Gastroesophageal sphincter (tissue), 3 donors: ENCODE data around the gene ZCWPW1.

ENCODE experiments used
- POLR2A ChIP-seq, 2 donors: fragments of 450-650 bp; IDR thresholded peaks; one replicate each; pipeline ENCODE4 v1.6.1; 2017; ENCODE audit warnings: antibody characterized with exemption in 2 of 2, mild to moderate bottlenecking in 2 of 2, moderate library complexity in 1 of 2
- POLR2AphosphoS5 ChIP-seq: sonication (generic); formaldehyde crosslinking; IDR thresholded peaks from one replicate; pipeline ENCODE4 v1.6.1; 2017; ENCODE audit warnings: antibody characterized with exemption
- TF ChIP-seq, protein P1 (sequence below), 4 experiments: fragments of 200-600 bp in 2 of 4; fragments of 450-650 bp in 2 of 4; sonication (generic) in 1 of 4; IDR thresholded peaks; one replicate each; pipeline ENCODE4 v1.5.1; 2017 to 2019; ENCODE audit warnings: antibody characterized with exemption in 4 of 4, mild to moderate bottlenecking in 2 of 4, moderate library complexity in 2 of 4

DNA sequence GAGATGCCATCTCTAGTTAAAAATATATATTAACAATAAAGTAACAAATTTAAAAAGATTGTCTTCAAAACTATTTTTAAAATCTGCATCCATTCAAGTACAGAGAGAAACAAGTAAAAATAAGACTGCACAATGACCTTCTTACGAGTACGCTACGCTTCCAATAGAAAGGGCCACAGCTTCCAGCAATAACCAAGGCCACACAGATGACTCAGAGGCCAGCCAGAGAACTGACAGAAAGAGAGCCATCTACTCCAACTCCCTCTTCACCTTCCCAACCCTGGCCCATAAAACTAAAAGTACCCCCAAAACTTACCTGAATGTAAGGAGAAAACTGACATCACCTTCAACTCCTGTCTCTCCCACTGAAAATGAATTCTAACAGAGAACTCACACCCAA, 28.5 kb downstream of the ZCWPW1 start:
- TF ChIP-seq POLR2AphosphoS5: no peak
- TF ChIP-seq, protein P1, sequence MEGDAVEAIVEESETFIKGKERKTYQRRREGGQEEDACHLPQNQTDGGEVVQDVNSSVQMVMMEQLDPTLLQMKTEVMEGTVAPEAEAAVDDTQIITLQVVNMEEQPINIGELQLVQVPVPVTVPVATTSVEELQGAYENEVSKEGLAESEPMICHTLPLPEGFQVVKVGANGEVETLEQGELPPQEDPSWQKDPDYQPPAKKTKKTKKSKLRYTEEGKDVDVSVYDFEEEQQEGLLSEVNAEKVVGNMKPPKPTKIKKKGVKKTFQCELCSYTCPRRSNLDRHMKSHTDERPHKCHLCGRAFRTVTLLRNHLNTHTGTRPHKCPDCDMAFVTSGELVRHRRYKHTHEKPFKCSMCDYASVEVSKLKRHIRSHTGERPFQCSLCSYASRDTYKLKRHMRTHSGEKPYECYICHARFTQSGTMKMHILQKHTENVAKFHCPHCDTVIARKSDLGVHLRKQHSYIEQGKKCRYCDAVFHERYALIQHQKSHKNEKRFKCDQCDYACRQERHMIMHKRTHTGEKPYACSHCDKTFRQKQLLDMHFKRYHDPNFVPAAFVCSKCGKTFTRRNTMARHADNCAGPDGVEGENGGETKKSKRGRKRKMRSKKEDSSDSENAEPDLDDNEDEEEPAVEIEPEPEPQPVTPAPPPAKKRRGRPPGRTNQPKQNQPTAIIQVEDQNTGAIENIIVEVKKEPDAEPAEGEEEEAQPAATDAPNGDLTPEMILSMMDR (IDR thresholded peaks at IDR 0.05): no peak
- TF ChIP-seq POLR2A (IDR thresholded peaks at IDR 0.05): no peak
